Measurements from ENCODE around the gene GAREM1.
"Not testable (repeated sequence)": the region's sequence is repeated elsewhere in the genome, so short reads cannot be mapped to it uniquely, and the experiment has no call there.

The GAREM1 gene

GRCh38 chr18:32321826-32322225, 148.9 kb downstream of the GAREM1 start:
- no peak for DNase-seq

- no peak for DNase-seq
These were observed 151.6 kb downstream of the GAREM1 start for GRCh38 chr18:32319084-32319483.

DNA sequence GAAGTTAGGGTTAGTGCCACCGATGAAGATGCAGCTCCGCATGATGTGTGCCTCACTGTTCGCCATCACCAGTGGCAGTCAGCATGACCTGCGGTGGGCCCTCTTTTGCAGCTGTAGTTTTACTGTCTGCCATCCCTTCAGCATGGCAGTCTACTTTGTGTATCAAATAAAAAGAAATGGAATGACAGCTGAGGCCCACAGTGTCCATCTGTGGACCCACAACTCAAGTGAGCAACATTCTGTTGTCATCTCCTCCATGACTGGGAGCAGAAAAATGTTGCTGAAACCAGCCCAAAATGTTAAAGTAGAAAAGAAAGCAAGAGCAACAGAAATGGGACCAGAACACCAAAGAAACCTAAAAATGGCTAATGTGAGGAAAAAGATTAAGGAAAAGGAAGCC, 152.1 kb downstream of the GAREM1 start:
- no peak for DNase-seq

- DNase-seq, result no peak
These were observed 153.0 kb downstream of the GAREM1 start for GRCh38 chr18:32317651-32318050.

GRCh38 chr18:32315881-32316280, 154.8 kb downstream of the GAREM1 start:
- DNase-seq, result no peak

DNA sequence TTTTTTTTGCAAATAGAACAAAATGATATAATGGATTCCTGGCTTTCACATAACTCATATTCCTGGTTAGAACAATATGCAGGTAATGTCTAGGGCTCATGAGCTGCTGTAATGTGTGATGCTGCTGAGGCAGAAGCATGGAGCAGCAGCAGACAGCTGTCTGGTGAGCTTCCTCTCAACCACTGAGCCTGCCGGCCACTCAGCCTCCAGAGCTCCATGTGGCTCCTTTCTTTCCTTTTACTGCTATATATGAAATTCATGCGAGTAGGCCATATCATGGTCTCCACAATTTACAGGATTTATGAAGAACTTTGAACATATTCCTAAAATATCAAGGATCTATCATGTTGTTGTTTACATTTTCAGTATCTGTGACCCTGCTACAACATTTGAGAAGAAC, 159.9 kb downstream of the GAREM1 start:
- no peak for DNase-seq

DNA sequence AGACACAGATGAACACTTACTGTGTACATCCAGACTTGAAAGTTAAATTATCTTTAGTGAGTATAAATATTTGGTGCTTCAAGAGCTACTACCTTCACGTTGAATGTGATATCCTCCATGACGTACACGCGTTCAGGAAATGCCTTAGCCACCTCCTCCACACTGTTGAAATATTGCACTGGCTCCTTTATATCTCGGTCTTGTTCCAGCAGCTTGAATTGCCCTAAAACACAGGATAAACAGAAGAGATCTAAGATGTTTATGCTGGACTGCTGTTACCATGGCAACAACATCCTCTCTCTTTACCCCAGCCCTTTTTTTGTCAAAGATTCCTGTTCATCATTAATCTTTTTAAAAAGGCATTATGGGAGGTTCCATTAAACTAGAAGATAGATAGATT, 160.6 kb downstream of the GAREM1 start:
- no peak for DNase-seq

DNA sequence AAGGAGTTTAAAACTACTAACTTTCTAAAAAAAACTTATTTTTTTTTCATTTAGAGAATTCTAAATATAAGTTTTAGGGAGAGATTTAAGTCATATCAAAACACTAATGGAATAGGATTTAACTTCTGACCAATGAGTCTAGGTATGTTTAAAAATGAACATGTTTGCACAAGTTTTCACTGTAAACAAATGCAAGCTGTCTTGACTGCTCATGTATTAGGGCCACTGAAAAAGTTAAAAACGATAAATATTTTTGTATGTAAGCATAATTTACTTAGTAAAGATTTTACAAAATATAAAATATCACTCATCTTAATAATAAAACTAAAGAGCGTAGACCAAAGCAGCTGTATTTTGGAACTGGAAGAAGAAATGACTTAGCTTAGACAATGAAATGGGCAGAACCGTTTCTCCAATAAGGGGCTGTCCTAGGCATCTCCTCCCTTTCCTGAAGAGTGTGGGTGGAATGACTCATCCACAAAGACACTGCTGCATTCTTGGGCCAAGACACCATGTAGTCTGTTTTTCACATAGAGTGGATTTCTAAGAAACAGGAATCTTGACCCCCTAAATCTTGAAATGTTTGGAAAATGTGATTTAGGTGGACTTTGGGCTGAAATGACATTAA, 162.1 kb downstream of the GAREM1 start:
- no peak for DNase-seq

GRCh38 chr18:32303400-32303799, 167.3 kb downstream of the GAREM1 start:
- no peak for DNase-seq

DNA sequence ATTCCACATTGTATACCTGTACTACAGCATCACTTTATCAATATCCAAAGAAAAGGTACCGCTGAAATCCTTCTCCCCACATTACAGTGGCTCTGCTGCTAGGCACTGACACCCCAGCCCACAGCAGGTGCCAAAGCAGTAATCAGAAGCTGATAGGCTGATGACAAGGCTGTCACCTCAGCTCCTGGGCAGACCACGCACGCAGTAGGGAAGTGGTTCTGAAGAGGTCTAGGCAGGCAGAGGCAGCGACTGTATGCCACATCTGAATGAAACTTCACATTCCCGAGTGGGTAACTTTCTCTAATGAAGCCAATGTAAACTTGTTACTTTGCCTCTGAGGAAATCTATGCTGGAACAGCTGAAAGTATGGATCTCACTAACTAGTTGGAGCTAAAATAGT, 167.9 kb downstream of the GAREM1 start:
- DNase-seq, result no peak

DNA sequence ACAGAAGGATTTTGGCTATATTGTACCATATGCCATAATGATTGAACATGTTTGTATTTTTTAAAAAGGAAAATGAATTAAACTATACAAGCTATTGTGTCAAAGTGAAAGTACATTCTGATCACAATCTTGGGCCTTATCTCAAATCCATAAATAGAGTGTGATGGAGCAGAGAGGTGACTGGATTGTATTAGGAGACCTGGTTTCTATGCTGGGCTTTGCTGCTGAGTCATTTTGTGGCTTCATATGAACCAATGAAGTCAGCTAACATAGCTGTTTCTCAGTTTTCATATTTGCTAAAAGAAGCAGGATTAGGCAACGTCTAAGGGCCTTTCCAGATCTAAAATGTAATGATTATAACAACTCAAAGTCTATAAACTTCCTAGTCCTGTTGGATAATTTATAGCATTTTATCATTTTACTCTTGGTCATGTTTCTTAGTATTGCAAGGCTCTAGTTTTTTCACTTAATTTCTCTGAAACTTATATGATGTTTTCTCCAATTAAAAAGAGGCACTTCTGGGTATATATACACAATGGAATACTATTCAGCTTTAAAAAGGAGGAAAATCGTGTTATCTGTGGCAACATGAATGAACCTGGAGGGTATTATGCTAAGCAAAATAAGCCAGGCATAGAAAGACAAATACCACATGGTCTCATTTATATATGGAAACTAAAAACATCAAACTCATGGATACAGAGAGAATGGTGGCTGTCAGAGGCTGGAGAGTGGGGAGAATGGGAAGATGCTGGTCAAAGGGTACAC, 168.5 kb downstream of the GAREM1 start:
- DNase-seq, result no peak

DNA sequence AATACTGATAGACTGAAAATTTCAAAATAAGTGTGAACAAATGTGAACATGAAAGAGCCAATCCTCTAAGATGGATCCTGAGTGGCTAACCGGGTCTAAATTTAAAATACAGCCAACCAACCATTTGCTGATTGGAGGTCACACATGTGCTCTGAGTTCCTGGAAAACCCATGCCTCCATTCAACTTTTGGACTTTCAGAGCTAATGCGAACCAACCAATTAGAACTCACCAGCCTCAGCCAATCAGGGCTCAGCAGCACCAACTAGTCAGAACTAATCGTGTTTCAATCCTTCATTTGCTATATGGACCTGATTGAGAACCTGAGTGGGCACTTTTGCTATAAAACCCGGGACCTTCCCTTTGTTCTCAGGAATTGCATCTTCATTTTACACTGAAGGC, 169.3 kb downstream of the GAREM1 start:
- no peak for DNase-seq

- DNase-seq, result no peak
These were observed 169.8 kb downstream of the GAREM1 start for GRCh38 chr18:32300914-32301313.

- DNase-seq, result no peak
These were observed 171.2 kb downstream of the GAREM1 start for GRCh38 chr18:32299484-32299883.

DNA sequence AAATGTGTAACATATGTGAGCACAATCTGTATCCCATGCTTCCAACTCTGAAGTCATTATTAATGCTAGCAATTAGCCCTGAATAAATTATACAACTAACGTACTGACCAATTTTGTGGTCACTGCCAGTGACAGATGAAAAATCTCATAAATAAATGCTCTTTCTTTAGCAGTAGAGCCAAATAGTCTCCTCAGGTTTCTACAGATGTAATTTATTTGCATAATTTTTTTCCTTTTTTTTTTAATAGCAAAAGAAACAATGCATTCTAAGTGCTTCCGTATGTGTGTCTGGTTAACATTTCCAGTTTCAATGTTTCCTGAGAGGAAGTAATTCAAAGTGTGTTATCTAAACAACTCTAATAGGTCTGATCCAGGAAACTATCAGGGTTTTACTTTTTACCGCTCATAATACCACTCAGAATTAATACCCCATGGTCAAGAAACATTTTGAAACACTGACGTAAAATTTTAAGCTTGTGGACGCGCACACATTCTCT, 172.5 kb downstream of the GAREM1 start:
- no peak for DNase-seq

- DNase-seq, result no peak
These were observed 173.0 kb downstream of the GAREM1 start for GRCh38 chr18:32297579-32298170.

GRCh38 chr18:32296851-32297250, 173.8 kb downstream of the GAREM1 start:
- no peak for DNase-seq

- DNase-seq, result no peak
These were observed 175.1 kb downstream of the GAREM1 start for GRCh38 chr18:32295604-32296003.

DNA sequence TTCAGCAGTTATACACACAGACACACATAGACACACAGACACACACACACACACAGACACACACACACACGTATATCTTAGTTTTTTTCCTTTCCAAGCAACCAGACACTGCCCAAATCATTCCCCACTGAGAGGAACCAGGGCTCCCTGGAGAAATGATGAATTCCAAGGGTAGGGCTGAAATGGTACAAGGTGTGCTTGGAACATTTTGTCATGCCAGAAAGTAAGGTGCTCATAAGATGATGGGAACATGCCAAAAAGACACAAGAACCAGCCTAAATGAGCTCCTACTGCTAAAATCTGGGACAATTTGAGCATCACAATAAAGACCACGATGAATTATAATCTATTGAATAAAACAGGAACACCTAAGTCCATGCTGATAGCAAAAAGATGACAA, 177.6 kb downstream of the GAREM1 start:
- DNase-seq, result no peak

GRCh38 chr18:32291623-32292022, 179.1 kb downstream of the GAREM1 start:
- not testable (repeated sequence) for DNase-seq

- DNase-seq, result no peak
These were observed 179.9 kb downstream of the GAREM1 start for GRCh38 chr18:32290810-32291209.

GRCh38 chr18:32289483-32290075, 181.1 kb downstream of the GAREM1 start:
- no peak for DNase-seq

- no peak for DNase-seq
These were observed 182.8 kb downstream of the GAREM1 start for GRCh38 chr18:32287873-32288272.

- DNase-seq, result no peak
These were observed 183.4 kb downstream of the GAREM1 start for GRCh38 chr18:32287249-32287648.

Data from GOT3 (cell line).